ENCODE results near the gene FGF14.

GRCh38 chr13:101903890-101904289, 498.0 kb downstream of the FGF14 start:
- TF ChIP-seq CTCF (IDR thresholded peaks at IDR 0.05) (no peak), ZFX (IDR thresholded peaks at IDR 0.05; ENCODE audit: borderline replicate concordance) (no peak)

Data from 22Rv1 (cell line).